OCI-LY7 (cell line): ENCODE results near the gene CYBRD1. TPM values are rescaled to one million over a fixed set of nuclear protein-coding genes. Genes with fewer than 3 reads are reported as not detected.
"Not testable (repeated sequence)": the region's sequence is repeated elsewhere in the genome, so short reads cannot be mapped to it uniquely, and the experiment has no call there.

Experiments
- BruUV-seq: library from RNA; stranded (reverse); fragments of 400-500 nt; replicated peaks from 2 replicates; lab custom pipeline; 2021; lab: Mats Ljungman, UMichigan
- CTCF ChIA-PET: fragments of 300-600 bp; sonication (Branson Sonifier 250); formaldehyde crosslinking; loops from one replicate; lab custom pipeline; 2022; ENCODE audit warnings: antibody characterized with exemption; ENCODE audit not compliant: unreplicated experiment; lab: Charles Lee
- POLR2A ChIA-PET: fragments of 300-600 bp; sonication (Branson Sonifier 250); formaldehyde crosslinking; loops from one replicate; lab custom pipeline; 2022; ENCODE audit warnings: antibody characterized with exemption; lab: Charles Lee
- DNase-seq: peaks from one replicate; pipeline ENCODE4 v3.0.0-alpha.2; 2015; ENCODE audit warnings: low spot score
- H2AFZ ChIP-seq: fragments of 200-600 bp; sonication (generic), shearing (Covaris generic); 2 replicates; pipeline ENCODE4 v1.6.1; 2014; ENCODE audit warnings: mild to moderate bottlenecking, antibody characterized with exemption, low read length, moderate library complexity
- H3K27ac ChIP-seq: fragments of 200-600 bp; sonication (generic); 2 replicates; pipeline ENCODE4 v1.5.1; 2014; ENCODE audit warnings: mixed run types, low read depth, mild to moderate bottlenecking, moderate library complexity, low read length, inconsistent platforms; ENCODE audit not compliant: poor library complexity, severe bottlenecking
- H3K36me3 ChIP-seq: fragments of 200-600 bp; sonication (generic); 2 replicates; pipeline ENCODE4 v1.6.1; 2014; ENCODE audit warnings: mild to moderate bottlenecking, antibody characterized with exemption, low read length, moderate library complexity, mixed read lengths; ENCODE audit not compliant: insufficient read depth
- H3K4me1 ChIP-seq: fragments of 200-600 bp; sonication (generic); 2 replicates; pipeline ENCODE4 v1.5.1; 2014; ENCODE audit warnings: mild to moderate bottlenecking, low read length; ENCODE audit not compliant: insufficient read depth, poor library complexity, severe bottlenecking
- H3K4me2 ChIP-seq: fragments of 200-600 bp; sonication (generic); 2 replicates; pipeline ENCODE4 v1.6.1; 2014; ENCODE audit warnings: mild to moderate bottlenecking, low read length
- H3K4me3 ChIP-seq: fragments of 200-600 bp; sonication (generic); 2 replicates; pipeline ENCODE4 v1.5.1; 2014; ENCODE audit warnings: mild to moderate bottlenecking, low read depth, low read length; ENCODE audit not compliant: poor library complexity, severe bottlenecking
- H3K79me2 ChIP-seq: fragments of 200-600 bp; sonication (generic); 2 replicates; pipeline ENCODE4 v1.6.1; 2016; ENCODE audit warnings: low read depth, mild to moderate bottlenecking, low read length, moderate library complexity, mixed read lengths; ENCODE audit not compliant: insufficient read depth
- H3K9me2 ChIP-seq: fragments of 200-600 bp; sonication (generic); 2 replicates; pipeline ENCODE4 v1.6.1; 2016; ENCODE audit warnings: mild to moderate bottlenecking, low read length, mixed read lengths; ENCODE audit not compliant: insufficient read depth
- H3K9me3 ChIP-seq: fragments of 200-600 bp; sonication (generic); 2 replicates; pipeline ENCODE4 v1.6.1; 2014; ENCODE audit warnings: mild to moderate bottlenecking, mixed run types, low read length, mixed read lengths
- H4K20me1 ChIP-seq: fragments of 200-600 bp; sonication (generic); 2 replicates; pipeline ENCODE4 v1.6.1; 2014; ENCODE audit warnings: mild to moderate bottlenecking, antibody characterized with exemption, low read length, moderate library complexity, mixed read lengths; ENCODE audit not compliant: insufficient read depth
- EZH2phosphoT487 ChIP-seq: fragments of 200-600 bp; sonication (generic); IDR thresholded peaks from 2 replicates; pipeline ENCODE4 v1.6.1; 2018; ENCODE audit warnings: low read depth, borderline replicate concordance, mild to moderate bottlenecking, mixed run types, antibody characterized with exemption, low read length, moderate library complexity, mixed read lengths
- intact Hi-C: fragments of 100-400 bp; cut with micrococcal nuclease; formaldehyde crosslinking; loops from one replicate; pipeline ENCODE4 v1.10.0; 2022; ENCODE audit not compliant: unreplicated experiment
- total RNA-seq, 2 experiments: library from RNA; depleted of rRNA in 1 of 2; stranded (reverse); fragments of >200 nt in 1 of 2; shearing (Covaris generic) in 1 of 2; gene quantifications; 2 replicates each; pipeline ENCODE4 v1.2.3, GENCODE V29; 2014 to 2022
- TF ChIP-seq, protein P1 (sequence below): fragments of 200-600 bp; sonication (generic); conservative IDR thresholded peaks from 2 replicates; pipeline ENCODE4 v1.5.1; 2014; ENCODE audit warnings: mild to moderate bottlenecking, antibody characterized with exemption, low read length, moderate library complexity, mixed read lengths

The CYBRD1 gene
- total RNA-seq, 2 experiments from 2014 or later = not detected

DNA sequence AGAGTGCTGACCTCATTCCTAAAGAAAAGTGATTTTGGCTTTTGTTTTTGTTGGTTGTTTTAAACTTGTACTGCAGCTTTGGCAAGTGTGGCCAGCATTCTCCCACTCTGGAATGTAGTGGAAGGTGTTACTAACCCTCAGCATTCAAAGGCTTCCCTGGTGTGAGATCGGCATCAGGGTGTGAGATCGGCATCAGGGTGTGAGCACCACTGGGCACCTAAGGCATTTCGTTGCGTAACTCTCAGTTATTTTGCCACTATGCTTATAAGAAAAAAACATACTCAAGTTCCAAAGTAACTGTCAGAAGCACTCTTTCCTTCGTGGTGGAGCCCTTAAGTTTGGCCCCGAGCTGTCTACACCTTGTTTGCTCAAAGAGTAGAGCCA lies 1.7 kb downstream of the CYBRD1 start:
- no peaks in the 10 kb centered on the region for H3K79me2 ChIP-seq
- TF ChIP-seq EZH2phosphoT487 = no peak
- TF ChIP-seq, protein P1, sequence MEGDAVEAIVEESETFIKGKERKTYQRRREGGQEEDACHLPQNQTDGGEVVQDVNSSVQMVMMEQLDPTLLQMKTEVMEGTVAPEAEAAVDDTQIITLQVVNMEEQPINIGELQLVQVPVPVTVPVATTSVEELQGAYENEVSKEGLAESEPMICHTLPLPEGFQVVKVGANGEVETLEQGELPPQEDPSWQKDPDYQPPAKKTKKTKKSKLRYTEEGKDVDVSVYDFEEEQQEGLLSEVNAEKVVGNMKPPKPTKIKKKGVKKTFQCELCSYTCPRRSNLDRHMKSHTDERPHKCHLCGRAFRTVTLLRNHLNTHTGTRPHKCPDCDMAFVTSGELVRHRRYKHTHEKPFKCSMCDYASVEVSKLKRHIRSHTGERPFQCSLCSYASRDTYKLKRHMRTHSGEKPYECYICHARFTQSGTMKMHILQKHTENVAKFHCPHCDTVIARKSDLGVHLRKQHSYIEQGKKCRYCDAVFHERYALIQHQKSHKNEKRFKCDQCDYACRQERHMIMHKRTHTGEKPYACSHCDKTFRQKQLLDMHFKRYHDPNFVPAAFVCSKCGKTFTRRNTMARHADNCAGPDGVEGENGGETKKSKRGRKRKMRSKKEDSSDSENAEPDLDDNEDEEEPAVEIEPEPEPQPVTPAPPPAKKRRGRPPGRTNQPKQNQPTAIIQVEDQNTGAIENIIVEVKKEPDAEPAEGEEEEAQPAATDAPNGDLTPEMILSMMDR = no peak

DNA sequence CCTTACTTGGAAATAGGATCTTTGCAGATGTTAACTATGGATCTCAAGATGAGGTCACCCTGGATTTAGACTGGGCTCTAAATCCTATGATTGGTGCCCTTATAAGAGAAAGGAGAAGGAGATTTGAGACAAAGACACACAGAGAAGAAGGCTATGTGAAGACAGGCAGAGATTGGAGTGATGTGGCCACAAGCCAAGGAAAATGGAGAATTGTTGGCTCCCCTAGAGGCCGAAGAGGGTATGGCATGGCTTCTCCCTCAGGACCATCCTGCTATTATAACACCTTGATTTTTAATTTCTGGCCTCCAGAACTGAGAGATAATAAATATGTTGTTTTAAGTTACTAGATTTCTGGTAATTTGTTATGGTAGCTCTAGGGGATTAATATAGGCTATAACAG lies 7.6 kb downstream of the CYBRD1 start:
- CTCF ChIA-PET = interaction anchor here (0.7 kb wide), 1 partner anchor 10 kb away, joined by 3 read pairs; no protein-coding TSS in a partner anchor

More for the DNA sequence above, 1.7 kb downstream of the CYBRD1 start:
- Histone ChIP-seq H3K36me3 (no peaks in the 10 kb centered on the region), H2AFZ (no peak overlapping the region), H3K4me3 (no peak overlapping the region), H3K4me1 (no peaks in the 10 kb centered on the region), H3K27ac (no peak overlapping the region), H3K4me2 (no peak overlapping the region), H4K20me1 (no peaks in the 10 kb centered on the region), H3K9me2 (no peaks in the 10 kb centered on the region), H3K9me3 (no peaks in the 10 kb centered on the region)
- intact Hi-C loops = no loop called here
- DNase-seq = no peak
- no TSS peak for BruUV-seq
- ChIA-PET CTCF (no interaction called here), POLR2A (no interaction called here)

DNA sequence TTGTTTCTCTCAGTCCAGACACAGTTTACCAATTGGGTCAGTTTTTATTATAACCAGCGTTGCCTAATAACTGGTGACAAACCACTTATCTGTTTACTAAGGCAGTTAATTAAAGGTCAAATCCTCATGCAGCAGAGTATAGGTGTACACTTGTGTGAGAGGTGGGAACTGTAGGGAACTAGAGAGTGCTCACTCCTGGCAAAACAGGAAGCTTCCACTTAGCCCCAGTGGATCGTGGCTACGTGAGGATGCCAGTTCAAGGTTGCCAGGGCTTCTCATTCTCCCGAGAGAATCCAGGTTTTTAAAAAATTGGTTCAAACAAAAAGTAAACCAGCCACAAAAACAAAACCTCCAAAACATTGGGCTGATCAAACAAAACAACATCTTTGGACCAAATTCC lies 8.1 kb downstream of the CYBRD1 start:
- Histone ChIP-seq H3K27ac (no peak overlapping the region), H2AFZ (no peak overlapping the region), H3K4me2 (no peak overlapping the region), H3K9me3 (no peaks in the 10 kb centered on the region), H3K36me3 (no peaks in the 10 kb centered on the region), H3K4me1 (no peaks in the 10 kb centered on the region), H3K4me3 (no peak overlapping the region), H4K20me1 (no peaks in the 10 kb centered on the region), H3K79me2 (no peaks in the 10 kb centered on the region), H3K9me2 (no peaks in the 10 kb centered on the region)
- DNase-seq = no peak
- TF ChIP-seq EZH2phosphoT487 = no peak
- TF ChIP-seq, protein P1 = no peak
- POLR2A ChIA-PET = interaction anchor here (0.7 kb wide), 1 partner anchor 130 kb away, joined by 3 read pairs; no protein-coding TSS in a partner anchor
- no TSS peak for BruUV-seq
- intact Hi-C loops = loop anchor here (5.0 kb wide), 1 partner anchor 558 kb away; no protein-coding TSS in a partner anchor
- CTCF ChIA-PET = no interaction called here

More for the DNA sequence above, 7.6 kb downstream of the CYBRD1 start:
- Histone ChIP-seq H4K20me1 (no peaks in the 10 kb centered on the region), H3K4me3 (no peak overlapping the region), H3K9me3 (no peaks in the 10 kb centered on the region), H3K27ac (no peak overlapping the region), H3K4me2 (no peak overlapping the region), H3K9me2 (no peaks in the 10 kb centered on the region), H3K79me2 (no peaks in the 10 kb centered on the region), H3K36me3 (no peaks in the 10 kb centered on the region), H2AFZ (no peak overlapping the region), H3K4me1 (no peaks in the 10 kb centered on the region)
- DNase-seq = peak; percentile 22
- POLR2A ChIA-PET = no interaction called here
- TF ChIP-seq, protein P1 = peak; percentile 84
- TF ChIP-seq EZH2phosphoT487 = no peak
- intact Hi-C loops = loop anchor here (5.0 kb wide), 1 partner anchor 558 kb away; no protein-coding TSS in a partner anchor
- BruUV-seq = no TSS peak

DNA sequence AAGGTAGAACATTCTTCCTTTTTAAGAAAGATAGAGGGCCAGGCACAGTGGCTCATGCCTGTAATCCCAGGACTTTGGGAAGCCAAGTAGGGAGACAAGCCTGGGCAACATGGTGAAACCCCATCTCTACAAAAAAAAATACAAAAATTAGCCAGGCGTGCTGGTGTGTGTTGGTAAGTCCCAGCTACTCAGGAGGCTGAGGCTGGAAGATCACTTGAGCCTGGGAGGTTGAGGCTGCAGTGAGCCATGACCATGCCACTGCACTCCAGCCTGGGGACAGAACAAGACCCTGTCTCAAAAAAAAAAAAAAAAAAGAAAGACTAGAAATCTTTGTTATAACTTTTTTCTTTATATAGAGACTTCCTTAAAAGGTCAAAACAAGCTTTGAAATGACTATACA lies 8.6 kb downstream of the CYBRD1 start:
- CTCF ChIA-PET = not testable (repeated sequence)
- POLR2A ChIA-PET = interaction anchor here (0.7 kb wide), 3 partner anchors 90 to 524 kb away, joined by 3 to 6 read pairs (median 5); no protein-coding TSS in a partner anchor

More for the DNA sequence above, 8.6 kb downstream of the CYBRD1 start:
- H3K27ac ChIP-seq, H3K36me3 ChIP-seq, H3K4me1 ChIP-seq, H3K79me2 ChIP-seq, BruUV-seq, H4K20me1 ChIP-seq, H3K4me2 ChIP-seq, H2AFZ ChIP-seq, DNase-seq, H3K4me3 ChIP-seq, H3K9me2 ChIP-seq, H3K9me3 ChIP-seq: not testable (repeated sequence)
- intact Hi-C loops = loop anchor here (5.0 kb wide), 1 partner anchor 559 kb away; no protein-coding TSS in a partner anchor
